Left kidney (tissue), 2 donors: ENCODE results near the gene FTO. TPM values are rescaled to one million over a fixed set of nuclear protein-coding genes. Genes with fewer than 3 reads are reported as not detected.

Source experiments
- DNase-seq: peaks from one replicate; pipeline ENCODE4 v3.0.0-alpha.2; 2013
- polyA plus RNA-seq: library from polyadenylated mRNA; unstranded; fragments of 120-200 nt; gene quantifications from one replicate; pipeline ENCODE4 v1.2.1, GENCODE V29; 2013; ENCODE audit not compliant: insufficient read length

FTO gene
- polyA plus RNA-seq, 1 donor: 106 TPM

DNA sequence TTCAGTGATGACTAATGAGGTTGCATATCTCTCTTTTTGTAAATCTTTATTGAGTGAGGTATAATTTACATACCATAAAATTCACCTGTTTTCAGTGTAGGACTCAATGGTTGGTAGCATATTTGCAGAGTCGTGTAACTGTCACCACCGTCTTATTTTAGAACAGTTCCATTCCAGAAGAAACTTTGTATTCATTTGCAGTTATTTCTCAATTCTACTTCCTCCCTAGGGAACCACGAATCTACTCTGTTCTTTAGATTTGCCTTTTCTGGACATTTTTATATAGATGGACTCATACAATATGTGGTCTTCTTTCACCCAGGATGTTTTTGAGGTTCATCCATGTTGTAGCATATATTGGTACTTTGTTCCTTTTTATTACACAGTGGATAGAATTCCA, 3.7 kb downstream of the FTO start:
- no peak for DNase-seq

DNA sequence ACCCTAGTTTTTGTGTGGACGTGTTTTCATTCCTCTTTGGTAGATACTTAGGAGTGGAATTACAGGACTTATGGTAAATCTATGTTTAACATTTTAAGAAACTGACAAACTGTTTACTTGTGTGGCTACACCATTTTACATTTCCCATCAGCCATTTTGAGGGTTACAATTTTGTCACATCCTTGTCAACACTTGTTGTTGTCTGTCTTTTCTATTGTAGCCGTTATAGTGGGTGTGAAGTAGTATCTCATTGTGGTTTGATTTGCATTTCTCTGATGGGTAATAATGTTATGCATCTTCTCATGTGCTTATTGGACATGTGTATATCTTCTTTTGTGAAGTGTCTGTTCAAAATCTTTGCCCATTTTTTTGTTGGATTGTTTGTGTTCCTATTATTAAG, 4.5 kb downstream of the FTO start:
- DNase-seq: no peak

DNA sequence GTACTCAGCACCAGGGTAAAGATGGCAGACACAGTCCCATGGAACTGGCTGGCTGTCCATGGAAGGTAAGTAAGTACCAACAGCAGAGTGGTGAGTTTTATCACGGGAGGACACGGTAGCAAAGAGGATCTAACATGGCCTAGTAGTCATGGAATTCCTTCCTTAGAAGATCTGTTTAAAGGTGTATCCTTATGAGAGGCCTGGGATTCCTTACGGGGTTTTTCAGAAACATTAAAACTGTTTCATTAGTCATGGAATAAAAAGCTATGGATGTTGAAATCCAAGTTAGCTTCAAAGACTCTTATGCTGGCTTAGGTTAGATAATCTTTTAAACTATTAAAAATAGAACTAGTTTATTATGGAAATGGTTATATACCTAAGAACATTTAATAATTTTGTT, 7.4 kb downstream of the FTO start:
- DNase-seq: no peak

DNA sequence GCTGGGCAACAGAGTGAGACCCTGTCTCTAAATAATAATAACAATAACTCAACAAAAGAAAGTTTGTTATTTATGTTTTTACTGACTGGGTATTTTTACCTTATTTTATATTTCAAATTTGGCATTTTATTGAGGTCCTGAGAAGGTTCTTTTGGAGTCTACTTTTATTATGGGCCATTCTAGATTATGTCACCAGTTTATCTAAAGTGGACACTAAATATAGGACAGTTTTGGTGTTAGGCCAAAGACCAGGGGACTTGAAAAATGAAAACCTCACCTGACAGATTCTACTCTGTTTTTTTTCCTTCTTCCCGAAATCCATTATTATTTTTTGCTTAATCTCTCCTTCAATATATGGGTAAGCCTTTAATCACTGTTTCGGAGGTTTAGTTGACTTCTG, 8.1 kb downstream of the FTO start:
- no peak for DNase-seq

DNA sequence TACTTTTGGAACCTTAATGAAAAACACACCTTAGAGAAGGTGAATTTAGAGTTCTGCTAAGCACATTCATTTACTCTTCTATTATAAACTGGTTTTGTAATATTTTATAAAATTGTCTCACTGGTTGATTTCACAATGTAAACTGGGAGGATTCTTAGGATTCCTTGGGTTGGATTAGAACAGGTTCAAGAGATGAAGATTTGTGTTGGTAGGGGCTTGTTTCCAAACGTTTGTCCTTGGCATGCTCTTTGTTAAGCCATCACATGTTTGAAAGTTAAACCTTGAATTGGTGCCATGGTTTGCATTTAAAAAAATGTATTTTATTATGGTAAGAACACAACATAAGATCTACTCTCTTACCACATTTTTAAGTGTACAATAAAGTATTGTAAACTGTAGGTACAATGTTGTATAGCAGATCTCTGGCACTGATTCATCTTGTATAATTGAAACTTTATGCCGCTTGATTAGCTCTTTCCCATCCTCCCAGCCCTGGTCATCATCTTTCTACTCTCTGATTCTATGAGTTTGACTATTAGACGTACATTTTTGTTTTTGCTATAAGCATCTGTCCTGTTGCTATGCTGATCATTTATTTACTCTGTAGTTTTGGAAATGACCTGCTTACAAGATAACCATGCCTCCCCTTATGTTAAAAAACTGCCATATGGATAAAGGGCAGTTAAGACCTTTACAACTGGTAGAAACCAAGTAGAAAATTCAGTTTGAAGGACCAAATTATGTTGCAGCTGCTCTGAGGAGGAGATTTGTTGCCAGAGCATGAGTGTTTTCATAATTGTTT, 9.6 kb downstream of the FTO start:
- DNase-seq: no peak

GRCh38 chr16:53714205-53715022, 10.5 kb downstream of the FTO start:
- DNase-seq: no peak

DNA sequence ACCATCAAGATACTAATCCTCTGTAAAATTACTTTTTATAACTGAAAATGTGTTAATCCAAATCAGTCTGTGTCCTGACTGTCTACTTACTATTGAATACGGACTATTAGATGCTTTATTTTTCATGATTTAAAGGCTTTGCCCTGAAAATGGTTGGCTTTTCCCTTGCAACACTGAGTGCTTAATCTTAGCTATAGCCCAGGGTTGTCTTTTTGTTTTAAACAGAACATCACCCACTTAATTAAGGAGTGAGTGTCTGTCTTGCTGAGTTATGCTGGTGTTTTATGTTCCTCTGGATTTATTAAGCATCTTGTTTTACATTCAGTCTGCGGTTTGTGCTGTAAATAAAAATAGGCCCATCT, 11.0 kb downstream of the FTO start:
- no peak for DNase-seq

GRCh38 chr16:53717577-53717976, 13.6 kb downstream of the FTO start:
- DNase-seq: no peak

DNA sequence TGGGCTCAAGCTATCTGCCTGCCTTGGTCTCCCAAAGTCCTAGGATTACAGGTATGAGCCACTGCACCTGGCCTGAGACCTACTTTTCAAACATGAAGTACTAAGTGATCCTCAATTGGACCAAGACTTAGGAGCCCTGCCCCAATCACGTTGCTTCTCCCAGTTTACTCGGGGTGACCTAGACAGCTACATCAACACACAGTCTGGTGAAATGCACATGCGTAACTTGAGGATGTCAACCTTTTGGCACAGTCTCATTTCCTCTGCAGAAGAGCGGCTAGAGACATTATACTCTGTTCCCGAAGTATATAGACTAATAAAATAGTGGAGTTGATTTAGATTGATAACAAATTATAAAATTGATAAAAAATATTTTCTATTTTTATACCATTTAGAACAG, 17.1 kb downstream of the FTO start:
- DNase-seq: no peak

DNA sequence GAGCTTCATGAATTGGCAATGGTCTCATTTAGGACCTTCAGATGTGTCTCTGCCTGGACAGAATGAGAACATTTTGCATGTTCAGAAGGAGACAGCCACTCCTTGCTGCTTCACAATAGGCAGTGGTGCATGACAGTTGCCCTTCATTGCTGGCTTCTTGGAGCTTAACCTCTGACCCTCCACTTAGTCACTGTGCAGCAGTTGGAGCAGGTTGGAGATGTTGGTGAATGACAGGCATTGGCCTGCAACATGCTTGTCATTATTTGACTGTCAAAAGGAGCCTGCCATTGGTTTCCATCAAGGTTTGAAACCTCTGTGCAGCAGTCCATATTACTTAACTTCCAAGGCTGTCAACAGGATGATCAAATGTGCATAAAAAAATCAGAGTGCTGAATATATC, 22.7 kb downstream of the FTO start:
- peak; percentile 31 for DNase-seq

GRCh38 chr16:53730693-53731092, 26.7 kb downstream of the FTO start:
- no peak for DNase-seq

DNA sequence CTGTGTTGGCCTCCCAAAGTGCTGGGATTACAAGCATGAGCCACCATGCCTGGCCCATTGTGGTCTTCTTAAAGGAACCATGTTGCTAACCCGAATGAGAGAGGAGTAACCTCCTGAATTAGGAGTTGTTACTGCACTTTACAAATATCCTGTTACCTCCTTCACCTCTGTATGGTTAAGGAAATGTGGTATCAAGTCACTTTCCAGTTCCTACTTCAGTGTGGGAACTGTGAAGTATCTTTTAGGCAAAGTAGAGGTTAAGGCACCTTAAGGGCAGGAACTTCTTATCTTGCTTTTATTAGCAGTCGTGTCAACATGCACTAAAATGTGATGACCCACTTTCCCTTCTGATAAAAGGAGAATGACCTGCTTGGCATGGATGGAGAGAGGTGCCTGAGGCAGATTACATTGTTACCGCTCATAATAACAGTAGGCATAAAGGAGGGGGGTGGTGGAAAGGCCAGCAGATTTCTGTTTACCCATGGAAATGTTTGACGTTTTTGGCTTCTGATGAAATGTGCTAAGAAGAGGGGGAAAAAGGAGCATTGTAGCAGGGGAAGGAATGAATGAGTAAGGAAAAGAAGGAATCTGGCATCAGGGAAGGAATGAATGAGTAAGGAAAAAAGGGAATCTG, 28.5 kb downstream of the FTO start:
- no peak for DNase-seq

DNA sequence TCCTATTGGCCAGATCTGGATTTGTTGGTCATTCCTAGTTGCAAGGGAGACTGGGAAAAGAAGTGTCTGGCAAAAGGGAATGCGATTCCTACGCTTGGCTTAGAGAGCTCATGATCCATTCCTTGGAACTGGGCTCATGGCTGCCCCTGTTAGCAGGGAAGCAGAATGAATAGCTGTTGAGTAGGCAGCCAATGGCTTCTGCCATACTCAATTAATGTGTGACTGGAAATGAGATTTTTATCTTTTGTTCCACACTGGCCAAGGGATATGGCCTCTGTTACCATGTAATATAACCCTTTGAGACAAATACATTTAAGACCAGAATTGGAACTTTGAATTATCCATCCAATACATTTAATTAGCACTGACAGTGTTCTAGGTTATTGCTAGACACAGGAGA, 31.0 kb downstream of the FTO start:
- DNase-seq: no peak

GRCh38 chr16:53736297-53736696, 32.3 kb downstream of the FTO start:
- DNase-seq: no peak

- DNase-seq: no peak
Observed at GRCh38 chr16:53737552-53737951, 33.6 kb downstream of the FTO start.

- no peak for DNase-seq
Observed at GRCh38 chr16:53740476-53740875, 36.5 kb downstream of the FTO start.

GRCh38 chr16:53740933-53741531, 37.1 kb downstream of the FTO start:
- DNase-seq: no peak

GRCh38 chr16:53741546-53741945, 37.6 kb downstream of the FTO start:
- DNase-seq: no peak

GRCh38 chr16:53743149-53743566, 39.2 kb downstream of the FTO start:
- no peak for DNase-seq

- no peak for DNase-seq
Observed at GRCh38 chr16:53744449-53744848, 40.5 kb downstream of the FTO start.

DNA sequence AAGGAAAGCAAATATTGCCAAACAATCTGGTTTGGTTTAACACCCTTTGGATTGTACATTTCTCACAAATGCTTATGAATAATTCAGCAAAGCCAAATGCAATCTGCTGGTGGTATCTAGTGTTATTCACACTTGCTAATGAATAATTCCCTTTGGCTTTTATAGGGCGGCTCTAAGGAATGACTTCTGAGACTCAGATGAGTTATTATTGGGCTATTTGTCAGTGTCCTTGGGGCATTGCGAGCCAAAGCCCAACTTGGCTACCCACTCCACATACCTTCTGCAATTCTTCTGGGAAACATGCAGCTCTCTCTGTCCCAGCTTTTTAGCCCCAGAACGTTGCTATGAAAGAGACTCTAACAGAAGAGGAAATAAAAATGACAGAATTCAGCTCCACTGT, 41.1 kb downstream of the FTO start:
- DNase-seq: no peak

GRCh38 chr16:53745753-53746266, 41.9 kb downstream of the FTO start:
- no peak for DNase-seq

DNA sequence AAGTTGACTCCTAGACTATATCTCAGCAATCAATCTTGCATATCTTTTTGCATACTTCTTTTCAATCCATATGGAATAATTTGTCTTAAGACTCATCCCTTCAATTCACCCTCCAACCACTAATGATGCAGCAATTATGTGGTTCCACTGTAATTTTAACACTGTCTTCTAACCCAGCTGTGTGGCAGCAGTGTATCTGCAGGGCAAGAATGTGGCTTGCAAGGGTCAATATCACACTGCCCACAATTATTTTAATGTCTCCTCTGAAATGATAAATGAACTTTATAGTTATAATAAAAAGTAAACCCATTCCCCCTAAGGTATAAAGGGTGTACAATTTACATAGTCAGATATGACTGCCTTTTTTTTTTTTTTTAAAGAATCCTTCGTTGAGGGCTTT, 48.6 kb downstream of the FTO start:
- DNase-seq: no peak
